SH-SY5Y (cell line): ENCODE measurements around the gene BLOC1S4.

Source experiments
- GATA2 ChIP-seq: IDR thresholded peaks from 2 replicates; pipeline ENCODE4 v1.6.1; 2011; ENCODE audit warnings: mild to moderate bottlenecking, low read depth, low read length
- GATA3 ChIP-seq: IDR thresholded peaks from 2 replicates; pipeline ENCODE4 v1.6.1; 2011; ENCODE audit warnings: low read depth, mild to moderate bottlenecking, low read length, moderate library complexity

- no peak for TF ChIP-seq GATA3
- TF ChIP-seq GATA2 = no peak
Measured at GRCh38 chr4:6721121-6721520, 5.1 kb downstream of the BLOC1S4 start.
